IMR-90 (cell line): ENCODE results near the gene DAGLA. TPM values are rescaled to one million over a fixed set of nuclear protein-coding genes. Genes with fewer than 3 reads are reported as not detected.

ENCODE experiments used
- ATAC-seq: fragments of 200-7000 bp; cut with Tn5 transposase; 2 replicates; pipeline ENCODE4 v1.9.1; 2020; ENCODE audit warnings: low read depth, mild to moderate bottlenecking, moderate library complexity
- BruUV-seq: library from RNA; stranded (reverse); fragments of 400-500 nt; replicated peaks from 2 replicates; lab custom pipeline; 2021; lab: Mats Ljungman, UMichigan
- CTCF ChIA-PET: fragments of 300-600 bp; formaldehyde crosslinking; extraction: SDS; loops from one replicate; lab custom pipeline; 2021; ENCODE audit warnings: antibody characterized with exemption; lab: Yijun Ruan, JAX
- POLR2A ChIA-PET: fragments of 300-600 bp; sonication (Branson Sonifier 250); formaldehyde crosslinking; loops from one replicate; lab custom pipeline; 2022; ENCODE audit warnings: antibody characterized with exemption; ENCODE audit not compliant: unreplicated experiment; lab: Charles Lee
- DNase-seq: peaks from one replicate; pipeline ENCODE4 v3.0.0; 2013
- H2AFZ ChIP-seq: replicated peaks from 2 replicates; pipeline ENCODE3; 2013; ENCODE audit warnings: low read length, mild to moderate bottlenecking; ENCODE audit not compliant: poor library complexity
- H2AK5ac ChIP-seq: 2 replicates; pipeline ENCODE4 v1.6.1; 2013; ENCODE audit warnings: low read depth, low read length, inconsistent platforms
- H2AK9ac ChIP-seq: replicated peaks from 2 replicates; pipeline ENCODE3; 2013; ENCODE audit warnings: mild to moderate bottlenecking, low read depth, low read length, moderate library complexity; ENCODE audit not compliant: poor library complexity
- H2BK120ac ChIP-seq: 2 replicates; pipeline ENCODE4 v1.6.1; 2013; ENCODE audit warnings: low read depth, low read length, inconsistent platforms
- H2BK15ac ChIP-seq: 3 replicates; pipeline ENCODE4 v1.6.1; 2013; ENCODE audit warnings: low read depth, low read length, inconsistent platforms
- H2BK20ac ChIP-seq: 2 replicates; pipeline ENCODE4 v1.6.1; 2013; ENCODE audit warnings: low read depth, mild to moderate bottlenecking, inconsistent platforms, low read length, moderate library complexity
- H2BK5ac ChIP-seq: 2 replicates; pipeline ENCODE4 v1.6.1; 2013; ENCODE audit warnings: mild to moderate bottlenecking, low read depth, low read length, inconsistent platforms; ENCODE audit not compliant: poor library complexity, severe bottlenecking
- H3K14ac ChIP-seq: replicated peaks from 2 replicates; pipeline ENCODE4 v1.6.1; 2013; ENCODE audit warnings: low read depth, low read length, inconsistent platforms
- H3K18ac ChIP-seq: 2 replicates; pipeline ENCODE4 v1.6.1; 2013; ENCODE audit warnings: low read depth, low read length, control low read depth
- H3K23ac ChIP-seq: 2 replicates; pipeline ENCODE4 v1.6.1; 2013; ENCODE audit warnings: low read depth, low read length, inconsistent platforms
- H3K27ac ChIP-seq: 2 replicates; pipeline ENCODE4 v1.5.1; 2013; ENCODE audit warnings: mild to moderate bottlenecking, control low read depth, low read length; ENCODE audit not compliant: insufficient read depth
- H3K27me3 ChIP-seq: 2 replicates; pipeline ENCODE4 v1.6.1; 2013; ENCODE audit warnings: low read length; ENCODE audit not compliant: control insufficient read depth, insufficient read depth
- H3K36me3 ChIP-seq: 2 replicates; pipeline ENCODE4 v1.6.1; 2013; ENCODE audit warnings: low read length, mixed read lengths; ENCODE audit not compliant: control insufficient read depth, insufficient read depth
- H3K4ac ChIP-seq: 2 replicates; pipeline ENCODE4 v1.6.1; 2013; ENCODE audit warnings: low read depth, low read length, inconsistent platforms
- H3K4me1 ChIP-seq: 2 replicates; pipeline ENCODE4 v1.6.1; 2013; ENCODE audit warnings: low read length, mixed read lengths; ENCODE audit not compliant: control insufficient read depth, insufficient read depth
- H3K4me2 ChIP-seq: 2 replicates; pipeline ENCODE4 v1.6.1; 2013; ENCODE audit warnings: low read depth, mild to moderate bottlenecking, control low read depth, low read length, moderate library complexity
- H3K4me3 ChIP-seq: 2 replicates; pipeline ENCODE4 v1.5.1; 2013; ENCODE audit warnings: low read depth, mild to moderate bottlenecking, control low read depth, low read length, moderate library complexity; ENCODE audit not compliant: insufficient read depth
- H3K56ac ChIP-seq: 2 replicates; pipeline ENCODE4 v1.6.1; 2013; ENCODE audit warnings: low read length, inconsistent platforms; ENCODE audit not compliant: insufficient read depth; ENCODE audit errors: extremely low read depth
- H3K79me1 ChIP-seq, 2 experiments: 2 replicates each; pipeline ENCODE4 v1.6.1; 2013; ENCODE audit warnings: low read length in 2 of 2, inconsistent platforms in 1 of 2, low read depth in 1 of 2
- H3K9ac ChIP-seq: 2 replicates; pipeline ENCODE4 v1.6.1; 2013; ENCODE audit warnings: low read depth, low read length, control low read depth
- H3K9me1 ChIP-seq: 2 replicates; pipeline ENCODE4 v1.6.1; 2013; ENCODE audit warnings: low read length, inconsistent platforms; ENCODE audit not compliant: insufficient read depth
- H3K9me3 ChIP-seq: 2 replicates; pipeline ENCODE4 v1.6.1; 2013; ENCODE audit warnings: low read length; ENCODE audit not compliant: control insufficient read depth, insufficient read depth
- H4K20me1 ChIP-seq: 2 replicates; pipeline ENCODE4 v1.6.1; 2013; ENCODE audit warnings: low read length, inconsistent platforms; ENCODE audit not compliant: insufficient read depth
- H4K5ac ChIP-seq: 2 replicates; pipeline ENCODE4 v1.6.1; 2013; ENCODE audit warnings: mild to moderate bottlenecking, low read depth, low read length, control low read depth
- H4K8ac ChIP-seq, 2 experiments: 2 replicates each; pipeline ENCODE4 v1.6.1; 2013; ENCODE audit warnings: low read depth in 2 of 2, low read length in 2 of 2, control low read depth in 1 of 2, inconsistent platforms in 1 of 2
- H4K91ac ChIP-seq: 2 replicates; pipeline ENCODE4 v1.6.1; 2013; ENCODE audit warnings: low read depth, low read length, inconsistent platforms; ENCODE audit not compliant: insufficient read depth
- BHLHE40 ChIP-seq: fragments of 150-350 bp; IDR thresholded peaks from 2 replicates; pipeline ENCODE4 v1.6.1; 2016; ENCODE audit warnings: mild to moderate bottlenecking, low read depth, low read length
- CTCF ChIP-seq: conservative IDR thresholded peaks from 2 replicates; pipeline ENCODE4 v1.5.1; 2012; ENCODE audit warnings: mild to moderate bottlenecking, low read depth, low read length, improper control_type of control experiment
- FOS ChIP-seq: fragments of 150-350 bp; IDR thresholded peaks from 2 replicates; pipeline ENCODE4 v1.6.1; 2016; ENCODE audit warnings: low read depth, low read length
- MAFK ChIP-seq: IDR thresholded peaks from 2 replicates; pipeline ENCODE4 v1.6.1; 2012; ENCODE audit warnings: low read depth, low read length, improper control_type of control experiment
- MAZ ChIP-seq: IDR thresholded peaks from 2 replicates; pipeline ENCODE4 v1.6.1; 2012; ENCODE audit warnings: low read depth, mild to moderate bottlenecking, low read length, improper control_type of control experiment, moderate library complexity, borderline replicate concordance
- NFE2L2 ChIP-seq: fragments of 150-350 bp; IDR thresholded peaks from 2 replicates; pipeline ENCODE4 v1.6.1; 2016; ENCODE audit warnings: low read depth, mild to moderate bottlenecking, low read length
- POLR2A ChIP-seq: IDR thresholded peaks from 2 replicates; pipeline ENCODE4 v1.6.1; 2012; ENCODE audit warnings: mild to moderate bottlenecking, low read depth, low read length
- RAD21 ChIP-seq: IDR thresholded peaks from 2 replicates; pipeline ENCODE4 v1.6.1; 2012; ENCODE audit warnings: low read length, improper control_type of control experiment
- RCOR1 ChIP-seq: IDR thresholded peaks from 2 replicates; pipeline ENCODE4 v1.6.1; 2012; ENCODE audit warnings: mild to moderate bottlenecking, low read length, improper control_type of control experiment; ENCODE audit not compliant: insufficient replicate concordance
- RFX5 ChIP-seq: IDR thresholded peaks from 2 replicates; pipeline ENCODE4 v1.8.0; 2012; ENCODE audit warnings: low read depth, mild to moderate bottlenecking, low read length, moderate library complexity
- SMC3 ChIP-seq: fragments of 150-350 bp; IDR thresholded peaks from 2 replicates; pipeline ENCODE4 v1.6.1; 2016; ENCODE audit warnings: low read depth, mild to moderate bottlenecking, antibody characterized with exemption, low read length, moderate library complexity
- USF2 ChIP-seq: fragments of 150-350 bp; IDR thresholded peaks from 2 replicates; pipeline ENCODE4 v1.6.1; 2017; ENCODE audit warnings: mild to moderate bottlenecking, antibody characterized with exemption, low read length, low read depth
- WGBS, 2 experiments: methylation state at CpG; one replicate each; pipeline versions ENCODE4 v1.1.5 to v1.1.7; 2013; ENCODE audit warnings: missing lambda C conversion rate in 2 of 2; ENCODE audit not compliant: insufficient read length in 1 of 2; ENCODE audit errors: extremely low coverage in 2 of 2; 5-methylcytosine and 5-hydroxymethylcytosine counted together
- dilution Hi-C: fragments of 300-500 bp; cut with HindIII; formaldehyde crosslinking; loops from one replicate; pipeline ENCODE4 v1.14.3; 2018; ENCODE audit warnings: low sequenced_read_pairs; ENCODE audit not compliant: unreplicated experiment
- in situ Hi-C: fragments of 300-500 bp; cut with MboI; formaldehyde crosslinking; loops from 3 replicates; pipeline ENCODE4 v1.14.3; 2019; ENCODE audit warnings: low sequenced_read_pairs, inconsistent platforms, mixed read lengths
- intact Hi-C: fragments of 100-400 bp; cut with micrococcal nuclease; formaldehyde crosslinking; loops from 2 replicates; pipeline ENCODE4 v1.10.0; 2022
- polyA plus RNA-seq, 3 experiments: library from polyadenylated mRNA; depleted of rRNA; stranded (reverse); fragments of >200 nt; gene quantifications; 2 replicates each; pipeline ENCODE4 v1.2.3, GENCODE V29; 2012; ENCODE audit warnings: low replicate concordance in 1 of 3
- total RNA-seq: library from RNA; depleted of rRNA; stranded (reverse); fragments of >200 nt; gene quantifications from 2 replicates; pipeline ENCODE4 v1.2.3, GENCODE V29; 2012

Gene DAGLA
- total and polyA plus RNA-seq, 2 of the 4 experiments (the other 2 are of a cell fraction) = 0.90 to 3.8 TPM

GRCh38 chr11:61691380-61692156 is 11.4 kb downstream of the DAGLA start:
- DNase-seq (no peak), ATAC-seq (no peak)
- TF ChIP-seq BHLHE40 (no peak), NFE2L2 (no peak), USF2 (no peak), RAD21 (no peak), RCOR1 (no peak), SMC3 (no peak), CTCF (no peak), RFX5 (no peak), MAZ (no peak), MAFK (no peak), FOS (no peak), POLR2A (no peak)
- H2AK9ac ChIP-seq = peak overlapping the region; percentile 19
- peaks cover 22% of the 10 kb centered on the region for H3K27me3 ChIP-seq
- H3K9me3 ChIP-seq = no peaks in the 10 kb centered on the region
- H4K91ac ChIP-seq = no peak overlapping the region
- WGBS, 2 experiments = 65% methylated on average over 4 of the region's 12 CpGs; no CpG with 5 or more reads in 1 of the 2 experiments
- H3K9ac ChIP-seq = no peak overlapping the region
- in situ Hi-C loops (no loop called here), dilution Hi-C loops (no loop called here), intact Hi-C loops (no loop called here)
- no peak overlapping the region for H4K8ac ChIP-seq
- ChIA-PET CTCF (interaction anchor here (0.7 to 0.8 kb wide), 2 partner anchors 10 to 12 kb away, joined by 3 read pairs; no protein-coding TSS in a partner anchor), POLR2A (no interaction called here)
- H2AFZ ChIP-seq = no peak overlapping the region
- no peak overlapping the region for H3K56ac ChIP-seq
- no peak overlapping the region for H3K4me3 ChIP-seq
- no peak overlapping the region for H3K4me2 ChIP-seq
- H4K5ac ChIP-seq = no peak overlapping the region
- H2BK20ac ChIP-seq = no peak overlapping the region
- no peaks in the 10 kb centered on the region for H3K36me3 ChIP-seq
- no peaks in the 10 kb centered on the region for H3K9me1 ChIP-seq
- H3K79me1 ChIP-seq = no peaks in the 10 kb centered on the region
- H2AK5ac ChIP-seq = no peak overlapping the region
- no peak overlapping the region for H3K18ac ChIP-seq
- H2BK120ac ChIP-seq = no peak overlapping the region
- no peak overlapping the region for H2BK15ac ChIP-seq
- BruUV-seq = no TSS peak
- H3K14ac ChIP-seq = no peak overlapping the region
- no peak overlapping the region for H2BK5ac ChIP-seq
- peaks cover 7% of the 10 kb centered on the region for H3K4me1 ChIP-seq
- no peak overlapping the region for H3K27ac ChIP-seq
- no peak overlapping the region for H3K4ac ChIP-seq
- H3K23ac ChIP-seq = no peak overlapping the region
- H4K20me1 ChIP-seq = no peaks in the 10 kb centered on the region
